Muscle of leg (tissue), 11 donors: ENCODE measurements around the gene BANF2. TPM values are rescaled to one million over a fixed set of nuclear protein-coding genes. Genes with fewer than 3 reads are reported as not detected.

Experiments used
- DNase-seq: peaks from one replicate; pipeline ENCODE4 v3.0.0; 2013
- H3K27ac ChIP-seq: one replicate; pipeline ENCODE4 v1.5.1; 2013; ENCODE audit warnings: mild to moderate bottlenecking, low read length, control low read depth
- H3K27me3 ChIP-seq: one replicate; pipeline ENCODE4 v1.6.1; 2013; ENCODE audit warnings: low read length; ENCODE audit not compliant: control insufficient read depth, insufficient read depth
- H3K36me3 ChIP-seq: one replicate; pipeline ENCODE4 v1.6.1; 2013; ENCODE audit warnings: low read length; ENCODE audit not compliant: control insufficient read depth, insufficient read depth
- H3K4me1 ChIP-seq: one replicate; pipeline ENCODE4 v1.6.1; 2013; ENCODE audit warnings: low read length; ENCODE audit not compliant: control insufficient read depth, insufficient read depth
- H3K4me3 ChIP-seq: one replicate; pipeline ENCODE4 v1.5.1; 2013; ENCODE audit warnings: low read length, control low read depth
- H3K9me3 ChIP-seq: replicated peaks from 2 replicates; pipeline ENCODE4 v1.6.1; 2013; ENCODE audit warnings: low read depth, low read length; ENCODE audit not compliant: control insufficient read depth
- WGBS: methylation state at CpG from one replicate; pipeline ENCODE4 v1.1.5; 2013; ENCODE audit warnings: missing lambda C conversion rate; ENCODE audit not compliant: insufficient coverage; 5-methylcytosine and 5-hydroxymethylcytosine counted together
- polyA plus RNA-seq, 8 donors: library from polyadenylated mRNA; unstranded; fragments of 120-200 nt; gene quantifications; one replicate each; pipeline versions ENCODE4 v1.2.1 to v1.2.3, GENCODE V29; 2013; ENCODE audit warnings: inconsistent platforms in 1 of 8, low replicate concordance in 1 of 8; ENCODE audit not compliant: insufficient read length in 8 of 8, insufficient read depth in 1 of 8
- total RNA-seq: library from RNA; stranded (reverse); fragments of 120-200 nt; gene quantifications from one replicate; pipeline ENCODE4 v1.2.4, GENCODE V29; 2013

Gene BANF2
- total and polyA plus RNA-seq, 9 donors: not detected

- no peaks in the 10 kb centered on the region for H3K36me3 ChIP-seq
- no peaks in the 10 kb centered on the region for H3K27me3 ChIP-seq
- 77% methylated on average over 8 of the region's 12 CpGs for whole genome bisulfite sequencing
- no peak overlapping the region for H3K27ac ChIP-seq
- peaks cover 16% of the 10 kb centered on the region for H3K4me1 ChIP-seq
- no peak for DNase-seq
- no peak overlapping the region for H3K4me3 ChIP-seq
- H3K9me3 ChIP-seq: no peaks in the 10 kb centered on the region
These were observed 9.9 kb downstream of the BANF2 start for GRCh38 chr20:17709361-17710293.

DNA sequence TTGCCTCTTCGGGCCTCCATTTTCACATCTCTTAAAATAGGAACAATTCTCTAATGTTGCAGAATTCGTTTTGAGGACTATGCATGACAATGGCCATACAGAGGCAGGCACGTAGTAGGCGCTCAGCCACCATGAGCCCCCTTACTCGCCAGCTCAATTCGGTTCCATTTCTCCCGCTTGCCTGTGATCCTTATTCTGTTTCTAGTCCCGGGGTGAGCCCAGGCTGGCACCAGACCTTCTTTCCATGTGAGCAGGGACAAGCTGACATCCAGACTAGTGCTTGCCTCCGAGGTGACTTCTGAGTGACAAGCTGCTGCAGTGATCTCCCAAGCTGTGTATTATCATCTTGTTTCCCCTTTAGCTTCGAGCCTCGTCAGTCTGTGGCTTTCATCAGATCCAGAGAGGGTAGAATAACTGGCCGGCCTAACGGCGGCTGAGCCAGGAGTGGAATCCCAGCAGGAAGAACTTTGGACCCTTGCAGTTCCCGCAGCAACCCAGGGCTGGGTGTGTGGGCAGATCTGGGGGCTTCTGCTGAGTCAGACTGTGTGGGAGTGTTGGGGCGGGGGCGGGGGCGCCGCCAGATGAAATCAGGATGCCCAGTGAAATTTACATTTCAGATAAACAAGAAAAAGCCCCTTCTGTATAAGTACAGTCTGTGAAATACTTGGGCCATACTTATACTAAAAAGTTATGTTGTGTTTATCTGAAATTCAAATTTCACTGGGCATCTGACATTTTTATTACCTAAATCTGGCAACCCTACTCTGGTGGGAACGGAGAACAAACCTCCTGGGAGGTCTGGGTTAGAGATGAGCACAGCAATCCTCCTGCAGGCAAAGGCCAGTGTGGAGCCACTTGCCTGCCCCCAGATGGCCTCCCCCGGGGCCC lies 10.9 kb downstream of the BANF2 start:
- H3K4me3 ChIP-seq: no peak overlapping the region
- DNase-seq: peak; percentile 34
- no peak overlapping the region for H3K27ac ChIP-seq
- peaks cover 16% of the 10 kb centered on the region for H3K4me1 ChIP-seq
- WGBS: 47% methylated on average over 13 of the region's 21 CpGs
- H3K27me3 ChIP-seq: no peaks in the 10 kb centered on the region
- no peaks in the 10 kb centered on the region for H3K36me3 ChIP-seq
- no peaks in the 10 kb centered on the region for H3K9me3 ChIP-seq

DNA sequence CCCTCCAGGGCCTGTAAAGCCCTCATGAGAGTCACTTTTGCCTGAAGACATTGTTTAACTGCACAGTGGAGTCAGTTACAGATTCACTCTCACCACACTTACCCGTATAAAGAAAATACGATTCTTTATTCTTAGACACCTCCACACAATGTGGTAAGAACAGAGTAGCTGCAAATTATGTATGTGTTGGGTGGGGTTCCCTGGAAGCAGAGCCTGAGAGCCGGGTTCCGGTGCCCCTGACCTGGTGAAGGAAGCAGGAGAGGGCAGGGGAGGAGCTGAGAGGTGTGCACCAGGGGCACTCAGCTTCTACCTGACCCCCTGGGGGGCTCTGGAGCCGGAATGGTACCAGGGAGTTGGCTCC lies 11.5 kb downstream of the BANF2 start:
- no peaks in the 10 kb centered on the region for H3K27me3 ChIP-seq
- H3K4me1 ChIP-seq: peaks cover 16% of the 10 kb centered on the region
- H3K27ac ChIP-seq: no peak overlapping the region
- H3K9me3 ChIP-seq: no peaks in the 10 kb centered on the region
- WGBS: 88% methylated on average over 3 of the region's 5 CpGs
- H3K4me3 ChIP-seq: no peak overlapping the region
- no peaks in the 10 kb centered on the region for H3K36me3 ChIP-seq
- DNase-seq: no peak

GRCh38 chr20:17712201-17712600 lies 12.4 kb downstream of the BANF2 start:
- Histone ChIP-seq H3K36me3 (no peaks in the 10 kb centered on the region), H3K27me3 (no peaks in the 10 kb centered on the region), H3K4me1 (peaks cover 16% of the 10 kb centered on the region), H3K9me3 (no peaks in the 10 kb centered on the region), H3K4me3 (no peak overlapping the region), H3K27ac (no peak overlapping the region)
- 100% methylated on average over 1 of the region's 4 CpGs for WGBS
- DNase-seq: no peak

DNA sequence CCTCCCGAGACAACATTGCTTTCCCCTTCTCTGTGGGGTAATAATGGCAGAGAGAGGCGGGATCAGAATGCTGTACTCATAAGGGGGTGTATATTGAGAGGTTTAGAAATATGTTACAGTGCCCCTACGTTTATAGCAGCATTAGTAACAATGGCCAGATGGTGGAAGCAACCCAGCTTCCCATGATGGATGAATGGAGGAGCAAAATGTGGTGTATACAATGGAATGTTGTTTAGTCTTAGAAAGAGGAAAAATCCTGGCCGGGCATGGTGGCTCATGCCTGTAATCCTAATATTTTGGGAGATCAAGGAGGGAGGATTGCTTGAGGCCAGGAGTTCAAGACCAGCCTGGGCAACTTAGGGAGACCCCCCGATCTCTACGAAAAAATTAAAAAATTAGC lies 12.9 kb downstream of the BANF2 start:
- 79% methylated on average over 4 of the region's 6 CpGs for WGBS
- H3K27me3 ChIP-seq: no peaks in the 10 kb centered on the region
- no peak overlapping the region for H3K4me3 ChIP-seq
- H3K9me3 ChIP-seq: no peaks in the 10 kb centered on the region
- no peak for DNase-seq
- H3K4me1 ChIP-seq: peaks cover 16% of the 10 kb centered on the region
- H3K27ac ChIP-seq: no peak overlapping the region
- H3K36me3 ChIP-seq: no peaks in the 10 kb centered on the region

DNA sequence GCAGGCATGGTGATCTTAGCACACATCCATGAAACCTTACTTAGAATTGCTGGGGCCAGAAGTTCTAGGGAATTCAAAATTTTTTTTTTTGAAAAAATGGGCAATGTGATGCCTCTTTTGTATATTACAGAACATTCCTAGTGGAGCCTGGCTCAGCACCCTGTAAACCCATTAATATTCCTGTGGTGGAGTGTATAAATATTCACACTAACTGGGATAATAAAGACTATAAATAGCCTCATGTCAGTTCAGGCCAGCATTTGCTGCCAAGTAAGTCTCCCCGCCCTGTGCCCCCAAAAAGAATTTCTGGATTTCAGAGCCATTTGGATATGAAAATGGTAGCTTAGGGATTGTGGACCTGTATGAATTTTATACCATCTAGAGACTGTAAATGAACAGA lies 14.8 kb downstream of the BANF2 start:
- WGBS: no CpG with 5 or more reads among the region's 1 CpG

GRCh38 chr20:17715075-17715474 lies 15.3 kb downstream of the BANF2 start:
- Histone ChIP-seq H3K9me3 (no peaks in the 10 kb centered on the region), H3K27ac (no peak overlapping the region), H3K36me3 (no peaks in the 10 kb centered on the region), H3K27me3 (no peaks in the 10 kb centered on the region), H3K4me1 (peaks cover 16% of the 10 kb centered on the region), H3K4me3 (no peak overlapping the region)
- WGBS: 80% methylated on average over 4 of the region's 5 CpGs
- no peak for DNase-seq

More for the DNA sequence above, 14.8 kb downstream of the BANF2 start:
- H3K4me3 ChIP-seq: no peak overlapping the region
- no peak for DNase-seq
- no peak overlapping the region for H3K27ac ChIP-seq
- H3K9me3 ChIP-seq: no peaks in the 10 kb centered on the region
- no peaks in the 10 kb centered on the region for H3K27me3 ChIP-seq
- H3K4me1 ChIP-seq: peaks cover 16% of the 10 kb centered on the region
- no peaks in the 10 kb centered on the region for H3K36me3 ChIP-seq

DNA sequence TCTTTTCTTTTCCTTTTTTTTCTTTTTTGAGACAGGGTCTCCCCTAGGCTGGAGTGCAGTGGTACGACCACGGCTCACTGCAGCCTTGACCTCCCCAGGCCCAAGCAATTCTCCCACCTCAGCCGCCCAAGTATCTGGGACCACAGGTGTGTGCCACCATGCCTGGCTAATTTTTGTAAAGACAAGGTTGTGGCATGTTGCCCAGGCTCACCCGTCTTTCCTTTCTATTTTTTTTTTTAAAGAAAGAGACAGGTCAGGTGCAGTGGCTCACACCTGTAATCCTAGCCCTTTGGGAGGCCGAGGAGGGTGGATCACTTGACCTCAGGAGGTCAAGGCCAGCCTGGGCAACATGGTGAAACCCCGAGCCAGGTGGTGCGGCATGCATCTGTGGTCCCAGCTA lies 16.6 kb downstream of the BANF2 start:
- Histone ChIP-seq H3K4me1 (peaks cover 6% of the 10 kb centered on the region), H3K4me3 (no peak overlapping the region), H3K9me3 (no peaks in the 10 kb centered on the region), H3K27ac (no peak overlapping the region), H3K27me3 (no peaks in the 10 kb centered on the region), H3K36me3 (no peaks in the 10 kb centered on the region)
- 82% methylated on average over 6 of the region's 7 CpGs for WGBS
- DNase-seq: no peak

DNA sequence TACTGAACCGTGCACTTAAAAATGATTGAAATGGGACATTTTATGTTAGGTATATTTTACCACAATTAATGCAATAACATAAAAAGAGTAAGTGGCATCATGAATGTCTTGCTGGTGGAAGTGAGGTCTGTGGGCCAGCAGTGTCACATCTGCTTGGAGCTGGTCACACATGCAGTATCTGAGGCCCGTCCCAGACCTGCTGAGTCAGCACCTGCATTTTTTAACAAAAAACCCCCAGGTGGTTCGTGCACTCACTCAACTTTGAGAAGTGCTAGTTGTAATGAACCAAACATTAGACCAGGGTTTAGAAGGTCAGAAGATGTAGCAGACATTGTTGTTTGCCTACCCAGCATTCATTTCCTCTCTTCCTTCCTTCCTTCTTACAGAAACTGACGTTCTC lies 21.0 kb downstream of the BANF2 start:
- H3K9me3 ChIP-seq: no peaks in the 10 kb centered on the region
- no peaks in the 10 kb centered on the region for H3K36me3 ChIP-seq
- peaks cover 4% of the 10 kb centered on the region for H3K27me3 ChIP-seq
- DNase-seq: no peak
- 88% methylated on average over 1 of the region's 4 CpGs for WGBS
- H3K27ac ChIP-seq: no peak overlapping the region
- no peak overlapping the region for H3K4me3 ChIP-seq
- H3K4me1 ChIP-seq: peaks cover 7% of the 10 kb centered on the region

- peak; percentile 41 for DNase-seq
- Histone ChIP-seq H3K4me1 (peaks cover 7% of the 10 kb centered on the region), H3K27ac (no peak overlapping the region), H3K36me3 (no peaks in the 10 kb centered on the region), H3K9me3 (no peaks in the 10 kb centered on the region), H3K27me3 (peaks cover 4% of the 10 kb centered on the region), H3K4me3 (no peak overlapping the region)
- WGBS: no CpG with 5 or more reads among the region's 6 CpGs
These were observed 22.2 kb downstream of the BANF2 start for GRCh38 chr20:17721802-17722486.
